AG09319 (cell line): ENCODE data around the gene CANT1.

Source experiments
- DNase-seq: peaks from one replicate; pipeline ENCODE4 v3.0.0-alpha.2; 2010; ENCODE audit warnings: low read depth; ENCODE audit errors: extremely low read depth
- TF ChIP-seq, protein P1 (sequence below): IDR thresholded peaks from 2 replicates; pipeline ENCODE4 v1.5.1; 2011; ENCODE audit warnings: low read depth, mild to moderate bottlenecking, inconsistent platforms, low read length, moderate library complexity

The CANT1 gene

GRCh38 chr17:79009397-79010303, at the start of gene CANT1:
CANT1 (minus strand) TSS chr17:79009764; CDS start chr17:78997622, 12,142 bp downstream.
- peak; percentile 69 for DNase-seq
- TF ChIP-seq, protein P1, sequence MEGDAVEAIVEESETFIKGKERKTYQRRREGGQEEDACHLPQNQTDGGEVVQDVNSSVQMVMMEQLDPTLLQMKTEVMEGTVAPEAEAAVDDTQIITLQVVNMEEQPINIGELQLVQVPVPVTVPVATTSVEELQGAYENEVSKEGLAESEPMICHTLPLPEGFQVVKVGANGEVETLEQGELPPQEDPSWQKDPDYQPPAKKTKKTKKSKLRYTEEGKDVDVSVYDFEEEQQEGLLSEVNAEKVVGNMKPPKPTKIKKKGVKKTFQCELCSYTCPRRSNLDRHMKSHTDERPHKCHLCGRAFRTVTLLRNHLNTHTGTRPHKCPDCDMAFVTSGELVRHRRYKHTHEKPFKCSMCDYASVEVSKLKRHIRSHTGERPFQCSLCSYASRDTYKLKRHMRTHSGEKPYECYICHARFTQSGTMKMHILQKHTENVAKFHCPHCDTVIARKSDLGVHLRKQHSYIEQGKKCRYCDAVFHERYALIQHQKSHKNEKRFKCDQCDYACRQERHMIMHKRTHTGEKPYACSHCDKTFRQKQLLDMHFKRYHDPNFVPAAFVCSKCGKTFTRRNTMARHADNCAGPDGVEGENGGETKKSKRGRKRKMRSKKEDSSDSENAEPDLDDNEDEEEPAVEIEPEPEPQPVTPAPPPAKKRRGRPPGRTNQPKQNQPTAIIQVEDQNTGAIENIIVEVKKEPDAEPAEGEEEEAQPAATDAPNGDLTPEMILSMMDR: no peak

GRCh38 chr17:79057737-79058385, 48.3 kb upstream of the CANT1 start:
- TF ChIP-seq, protein P1: no peak
- DNase-seq: no peak

GRCh38 chr17:79055197-79055596, 45.6 kb upstream of the CANT1 start:
- TF ChIP-seq, protein P1: no peak
- DNase-seq: no peak

GRCh38 chr17:79054200-79054960, 44.8 kb upstream of the CANT1 start:
- TF ChIP-seq, protein P1: no peak
- DNase-seq: no peak

- DNase-seq: no peak
- TF ChIP-seq, protein P1: no peak
Measured at GRCh38 chr17:79053251-79053925, 43.8 kb upstream of the CANT1 start.

GRCh38 chr17:79052131-79052530, 42.6 kb upstream of the CANT1 start:
- TF ChIP-seq, protein P1: no peak
- DNase-seq: no peak
